ENCODE measurements around the gene XAGE2.

- TF ChIP-seq POLR2A (IDR thresholded peaks at IDR 0.05): no peak
- TF ChIP-seq, protein P1, sequence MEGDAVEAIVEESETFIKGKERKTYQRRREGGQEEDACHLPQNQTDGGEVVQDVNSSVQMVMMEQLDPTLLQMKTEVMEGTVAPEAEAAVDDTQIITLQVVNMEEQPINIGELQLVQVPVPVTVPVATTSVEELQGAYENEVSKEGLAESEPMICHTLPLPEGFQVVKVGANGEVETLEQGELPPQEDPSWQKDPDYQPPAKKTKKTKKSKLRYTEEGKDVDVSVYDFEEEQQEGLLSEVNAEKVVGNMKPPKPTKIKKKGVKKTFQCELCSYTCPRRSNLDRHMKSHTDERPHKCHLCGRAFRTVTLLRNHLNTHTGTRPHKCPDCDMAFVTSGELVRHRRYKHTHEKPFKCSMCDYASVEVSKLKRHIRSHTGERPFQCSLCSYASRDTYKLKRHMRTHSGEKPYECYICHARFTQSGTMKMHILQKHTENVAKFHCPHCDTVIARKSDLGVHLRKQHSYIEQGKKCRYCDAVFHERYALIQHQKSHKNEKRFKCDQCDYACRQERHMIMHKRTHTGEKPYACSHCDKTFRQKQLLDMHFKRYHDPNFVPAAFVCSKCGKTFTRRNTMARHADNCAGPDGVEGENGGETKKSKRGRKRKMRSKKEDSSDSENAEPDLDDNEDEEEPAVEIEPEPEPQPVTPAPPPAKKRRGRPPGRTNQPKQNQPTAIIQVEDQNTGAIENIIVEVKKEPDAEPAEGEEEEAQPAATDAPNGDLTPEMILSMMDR (IDR thresholded peaks at IDR 0.05): no peak
Measured at GRCh38 chrX:52410439-52411394, 41.9 kb downstream of the XAGE2 start.
